ENCODE measurements around the gene GIPC2.

The GIPC2 gene

DNA sequence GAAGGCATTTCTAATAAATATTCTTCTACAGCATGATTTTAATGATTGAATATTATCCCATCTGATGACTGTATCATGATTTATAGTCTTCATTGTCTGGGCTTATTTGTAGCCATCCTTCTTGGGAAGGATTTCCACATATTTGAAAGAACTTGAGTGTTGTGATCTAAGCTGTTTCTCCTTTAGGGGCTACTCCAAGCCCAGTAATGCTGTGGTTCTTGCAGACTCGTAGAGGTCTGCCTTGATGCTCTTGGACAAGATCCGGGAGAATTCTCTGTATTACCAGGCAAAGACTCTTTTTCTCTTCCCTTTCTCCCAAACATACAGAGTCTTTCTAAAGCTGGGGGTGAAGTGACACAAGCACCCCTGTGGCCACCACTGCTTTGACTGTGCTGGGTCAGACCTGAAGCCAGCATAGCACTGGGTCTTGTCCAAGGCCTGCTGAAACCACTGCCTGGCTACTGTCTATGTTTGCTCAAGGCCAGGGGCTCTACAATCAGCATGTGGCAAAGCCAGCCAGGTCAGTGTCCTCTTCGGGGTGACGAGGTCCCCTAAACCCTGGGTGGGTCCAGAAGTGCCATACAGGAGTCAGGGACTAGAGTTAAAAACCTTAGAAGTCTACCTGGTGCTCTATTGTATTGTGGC is 107.4 kb downstream of the GIPC2 start:
- no peak overlapping the region for H3K27ac ChIP-seq (ENCODE audit: low read depth in 2 of 2, low read length in 2 of 2)
- no peaks in the 10 kb centered on the region for H3K4me1 ChIP-seq (ENCODE audit: control insufficient read depth in 2 of 2, insufficient read depth in 2 of 2, low read length in 2 of 2)
- H3K9ac ChIP-seq (ENCODE audit: low read depth in 1 of 2, low read length in 2 of 2), result no peak overlapping the region
- no peaks in the 10 kb centered on the region for H3K27me3 ChIP-seq (ENCODE audit: control insufficient read depth in 2 of 2, insufficient read depth in 2 of 2, low read length in 2 of 2)
- no peak overlapping the region for H3K4me3 ChIP-seq (ENCODE audit: low read length in 2 of 2)
- no peaks in the 10 kb centered on the region for H3K36me3 ChIP-seq (ENCODE audit: control insufficient read depth in 2 of 2, insufficient read depth in 2 of 2, low read length in 2 of 2)
- no peaks in the 10 kb centered on the region for H3K9me3 ChIP-seq (ENCODE audit: control insufficient read depth in 2 of 2, low read length in 2 of 2)

DNA sequence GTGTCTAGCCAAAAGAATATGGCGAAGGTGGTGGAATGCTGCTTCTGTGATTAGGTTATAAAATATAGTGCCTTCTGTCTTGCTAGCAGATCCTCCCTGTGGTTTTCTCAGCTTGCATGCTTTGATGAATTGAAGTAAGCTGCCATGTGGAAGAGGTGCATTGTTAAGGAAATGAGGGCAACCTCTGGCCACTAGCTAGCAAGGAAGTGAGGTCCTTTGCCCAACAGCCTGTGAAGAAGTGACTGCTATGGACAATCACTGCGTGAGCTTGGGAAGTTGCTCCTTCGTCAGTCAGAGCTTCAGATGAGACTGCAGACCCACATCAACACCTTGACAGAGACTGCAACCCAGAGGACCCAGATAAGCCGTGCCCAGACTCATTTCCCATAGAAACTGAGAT is 109.4 kb downstream of the GIPC2 start:
- Histone ChIP-seq H3K4me3 (ENCODE audit: low read length in 2 of 2) (no peak overlapping the region), H3K4me1 (ENCODE audit: control insufficient read depth in 2 of 2, insufficient read depth in 2 of 2, low read length in 2 of 2) (no peaks in the 10 kb centered on the region), H3K36me3 (ENCODE audit: control insufficient read depth in 2 of 2, insufficient read depth in 2 of 2, low read length in 2 of 2) (no peaks in the 10 kb centered on the region), H3K9me3 (ENCODE audit: control insufficient read depth in 2 of 2, low read length in 2 of 2) (no peaks in the 10 kb centered on the region), H3K27me3 (ENCODE audit: control insufficient read depth in 2 of 2, insufficient read depth in 2 of 2, low read length in 2 of 2) (no peaks in the 10 kb centered on the region), H3K27ac (ENCODE audit: low read depth in 2 of 2, low read length in 2 of 2) (no peak overlapping the region), H3K9ac (ENCODE audit: low read depth in 1 of 2, low read length in 2 of 2) (no peak overlapping the region)

DNA sequence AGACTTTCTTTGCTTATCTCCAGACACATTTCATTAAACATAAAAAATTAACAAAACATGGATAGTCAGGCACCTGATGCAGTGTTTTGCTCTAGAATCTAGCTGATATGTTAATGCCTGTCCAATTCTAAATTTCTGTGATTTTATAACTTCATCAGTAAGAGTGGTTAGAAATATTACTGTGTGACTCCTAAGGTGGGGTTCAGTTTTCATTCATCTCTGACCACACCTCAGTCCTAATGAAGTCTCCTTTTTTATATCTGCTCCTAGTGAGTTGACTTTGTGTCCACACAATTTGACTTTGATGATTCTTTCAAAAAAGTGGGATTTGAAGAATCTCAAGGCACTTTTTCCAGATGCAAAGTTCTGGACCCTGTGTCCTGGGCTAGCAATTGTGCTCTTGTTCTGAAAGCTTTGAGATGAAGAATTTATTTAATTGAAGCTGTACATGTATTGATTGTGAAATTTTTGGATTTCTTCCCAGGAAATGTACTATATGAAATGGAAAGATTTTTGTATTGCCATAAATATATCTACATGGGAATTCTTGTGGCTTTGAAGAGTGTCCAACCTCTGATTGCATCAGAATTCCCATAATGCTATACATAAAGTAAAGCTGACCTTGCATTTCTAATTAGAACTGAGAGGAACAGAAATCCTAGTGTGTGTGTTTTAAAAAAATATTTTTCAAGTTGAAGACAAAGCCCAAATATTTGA is 111.2 kb downstream of the GIPC2 start:
- Histone ChIP-seq H3K9me3 (ENCODE audit: control insufficient read depth in 2 of 2, low read length in 2 of 2) (no peaks in the 10 kb centered on the region), H3K4me3 (ENCODE audit: low read length in 2 of 2) (no peak overlapping the region), H3K9ac (ENCODE audit: low read depth in 1 of 2, low read length in 2 of 2) (no peak overlapping the region)

DNA sequence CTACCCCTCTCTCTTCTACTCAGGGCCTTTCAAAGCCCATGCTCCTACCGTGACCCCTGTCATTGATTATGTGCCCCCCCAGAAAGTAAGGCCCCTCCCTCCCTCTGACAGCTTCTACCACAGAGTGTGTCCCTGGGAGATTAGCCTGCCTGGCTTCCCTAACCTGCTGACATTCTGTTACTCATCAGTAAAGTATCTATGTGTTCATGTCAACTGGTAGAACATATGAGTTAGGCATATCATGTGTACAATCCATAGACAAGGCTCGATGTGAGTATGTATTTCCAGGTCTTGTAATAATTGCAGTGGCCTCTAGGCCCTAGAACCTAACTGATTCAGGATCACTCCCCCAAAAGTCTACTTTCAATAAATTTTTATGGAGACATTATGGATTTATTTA is 120.0 kb downstream of the GIPC2 start:
- H3K4me1 ChIP-seq (ENCODE audit: control insufficient read depth in 2 of 2, insufficient read depth in 2 of 2, low read length in 2 of 2), result no peaks in the 10 kb centered on the region
- no peaks in the 10 kb centered on the region for H3K36me3 ChIP-seq (ENCODE audit: control insufficient read depth in 2 of 2, insufficient read depth in 2 of 2, low read length in 2 of 2)
- H3K27ac ChIP-seq (ENCODE audit: low read depth in 2 of 2, low read length in 2 of 2), result no peak overlapping the region
- no peak overlapping the region for H3K4me3 ChIP-seq (ENCODE audit: low read length in 2 of 2)
- no peaks in the 10 kb centered on the region for H3K9me3 ChIP-seq (ENCODE audit: control insufficient read depth in 2 of 2, low read length in 2 of 2)
- H3K9ac ChIP-seq (ENCODE audit: low read depth in 1 of 2, low read length in 2 of 2), result no peak overlapping the region
- no peaks in the 10 kb centered on the region for H3K27me3 ChIP-seq (ENCODE audit: control insufficient read depth in 2 of 2, insufficient read depth in 2 of 2, low read length in 2 of 2)

More for the DNA sequence above, 111.2 kb downstream of the GIPC2 start:
- Histone ChIP-seq H3K27ac (ENCODE audit: low read depth in 2 of 2, low read length in 2 of 2) (no peak overlapping the region), H3K36me3 (ENCODE audit: control insufficient read depth in 2 of 2, insufficient read depth in 2 of 2, low read length in 2 of 2) (no peaks in the 10 kb centered on the region), H3K27me3 (ENCODE audit: control insufficient read depth in 2 of 2, insufficient read depth in 2 of 2, low read length in 2 of 2) (no peaks in the 10 kb centered on the region), H3K4me1 (ENCODE audit: control insufficient read depth in 2 of 2, insufficient read depth in 2 of 2, low read length in 2 of 2) (no peaks in the 10 kb centered on the region)

DNA sequence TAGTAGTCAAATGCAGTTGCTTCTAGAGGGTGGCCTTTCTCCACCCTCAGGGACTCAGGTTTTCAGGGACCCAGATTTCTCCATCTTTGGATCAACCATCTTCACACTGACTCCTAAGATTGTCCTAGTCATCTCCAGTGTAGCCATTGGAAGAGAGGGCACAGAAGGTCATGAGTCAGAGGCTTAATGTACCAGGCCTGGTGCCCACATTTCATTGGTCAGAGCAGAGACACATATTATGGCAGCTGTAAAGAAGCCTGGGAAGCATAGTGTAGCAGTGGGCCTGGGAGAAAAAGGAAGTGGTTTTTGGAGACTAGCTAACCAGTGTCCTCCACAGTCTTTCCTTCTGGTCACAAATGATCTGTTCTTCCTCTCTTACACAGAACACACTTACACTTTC is 122.5 kb downstream of the GIPC2 start:
- H3K27me3 ChIP-seq (ENCODE audit: control insufficient read depth in 2 of 2, insufficient read depth in 2 of 2, low read length in 2 of 2), result no peaks in the 10 kb centered on the region
- H3K4me1 ChIP-seq (ENCODE audit: control insufficient read depth in 2 of 2, insufficient read depth in 2 of 2, low read length in 2 of 2), result no peaks in the 10 kb centered on the region
- no peaks in the 10 kb centered on the region for H3K36me3 ChIP-seq (ENCODE audit: control insufficient read depth in 2 of 2, insufficient read depth in 2 of 2, low read length in 2 of 2)
- H3K9me3 ChIP-seq (ENCODE audit: control insufficient read depth in 2 of 2, low read length in 2 of 2), result no peaks in the 10 kb centered on the region
- no peak overlapping the region for H3K4me3 ChIP-seq (ENCODE audit: low read length in 2 of 2)
- no peak overlapping the region for H3K9ac ChIP-seq (ENCODE audit: low read depth in 1 of 2, low read length in 2 of 2)
- H3K27ac ChIP-seq (ENCODE audit: low read depth in 2 of 2, low read length in 2 of 2), result no peak overlapping the region

DNA sequence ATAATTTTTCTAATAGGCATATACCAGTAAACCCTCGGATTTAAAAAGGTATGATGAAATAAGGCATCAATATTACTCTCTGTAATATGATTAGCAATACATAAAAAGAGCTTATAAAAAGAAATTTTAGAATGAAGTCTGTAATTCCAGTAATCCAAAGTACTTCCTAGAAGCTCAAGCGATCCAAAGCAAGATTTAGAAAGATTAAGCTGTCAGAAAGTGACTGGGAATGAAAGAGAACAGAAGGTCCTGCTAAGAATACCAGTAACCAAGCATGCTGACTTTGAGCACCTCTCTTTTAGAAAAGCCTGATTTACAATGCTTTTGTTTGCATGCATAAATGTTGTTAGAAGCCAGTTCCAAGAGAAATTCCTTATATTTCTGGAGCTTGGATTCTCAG is 125.1 kb downstream of the GIPC2 start:
- Histone ChIP-seq H3K36me3 (ENCODE audit: control insufficient read depth in 2 of 2, insufficient read depth in 2 of 2, low read length in 2 of 2) (no peaks in the 10 kb centered on the region), H3K27me3 (ENCODE audit: control insufficient read depth in 2 of 2, insufficient read depth in 2 of 2, low read length in 2 of 2) (no peaks in the 10 kb centered on the region), H3K9ac (ENCODE audit: low read depth in 1 of 2, low read length in 2 of 2) (no peak overlapping the region), H3K27ac (ENCODE audit: low read depth in 2 of 2, low read length in 2 of 2) (no peak overlapping the region), H3K4me3 (ENCODE audit: low read length in 2 of 2) (no peak overlapping the region), H3K4me1 (ENCODE audit: control insufficient read depth in 2 of 2, insufficient read depth in 2 of 2, low read length in 2 of 2) (no peaks in the 10 kb centered on the region), H3K9me3 (ENCODE audit: control insufficient read depth in 2 of 2, low read length in 2 of 2) (no peaks in the 10 kb centered on the region)

DNA sequence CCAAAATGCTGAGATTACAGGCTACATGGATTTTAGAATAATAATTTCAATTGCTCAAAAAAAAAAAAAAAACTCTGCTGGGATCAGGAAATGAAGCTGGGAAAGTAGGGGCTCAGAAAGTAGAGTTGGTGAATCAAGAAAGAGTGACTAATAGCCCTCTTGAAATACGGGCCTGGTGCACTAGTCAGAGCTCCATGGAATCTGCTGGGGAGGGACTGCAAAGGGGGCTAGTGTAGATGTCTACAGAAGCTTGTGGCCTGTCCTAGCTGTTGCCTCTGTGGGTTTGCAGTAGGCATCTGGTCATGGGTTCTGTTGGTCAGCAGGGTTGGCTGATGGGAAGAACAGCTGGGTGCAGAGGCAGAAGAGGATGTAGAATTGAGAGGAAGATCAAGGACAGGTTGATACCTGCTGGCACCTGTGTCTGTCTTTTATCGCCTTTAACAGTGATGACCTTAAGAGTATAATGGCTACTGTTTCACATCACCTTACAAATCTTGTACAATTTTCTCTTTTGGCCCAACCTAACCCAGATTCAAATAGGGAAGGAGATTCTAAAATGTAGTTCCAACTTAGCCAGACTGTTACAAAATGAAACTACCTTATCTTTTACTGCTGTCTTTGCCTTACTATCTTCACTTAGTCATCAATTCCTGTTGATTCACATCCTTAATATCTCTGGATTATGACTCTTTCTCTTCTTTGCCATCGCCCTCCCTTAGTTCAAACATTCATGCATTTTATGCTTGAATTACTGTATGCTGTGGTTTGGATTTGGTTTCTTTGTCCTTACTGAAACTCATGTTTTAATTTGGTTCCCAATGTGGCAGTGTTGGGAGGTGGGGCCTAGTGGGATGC is 126.2 kb downstream of the GIPC2 start:
- Histone ChIP-seq H3K4me3 (ENCODE audit: low read length in 2 of 2) (no peak overlapping the region), H3K9ac (ENCODE audit: low read depth in 1 of 2, low read length in 2 of 2) (no peak overlapping the region), H3K9me3 (ENCODE audit: control insufficient read depth in 2 of 2, low read length in 2 of 2) (no peaks in the 10 kb centered on the region), H3K36me3 (ENCODE audit: control insufficient read depth in 2 of 2, insufficient read depth in 2 of 2, low read length in 2 of 2) (no peaks in the 10 kb centered on the region), H3K4me1 (ENCODE audit: control insufficient read depth in 2 of 2, insufficient read depth in 2 of 2, low read length in 2 of 2) (peaks cover 0 to 7% of the 10 kb centered on the region in 2 donors), H3K27me3 (ENCODE audit: control insufficient read depth in 2 of 2, insufficient read depth in 2 of 2, low read length in 2 of 2) (no peaks in the 10 kb centered on the region), H3K27ac (ENCODE audit: low read depth in 2 of 2, low read length in 2 of 2) (no peak overlapping the region)

DNA sequence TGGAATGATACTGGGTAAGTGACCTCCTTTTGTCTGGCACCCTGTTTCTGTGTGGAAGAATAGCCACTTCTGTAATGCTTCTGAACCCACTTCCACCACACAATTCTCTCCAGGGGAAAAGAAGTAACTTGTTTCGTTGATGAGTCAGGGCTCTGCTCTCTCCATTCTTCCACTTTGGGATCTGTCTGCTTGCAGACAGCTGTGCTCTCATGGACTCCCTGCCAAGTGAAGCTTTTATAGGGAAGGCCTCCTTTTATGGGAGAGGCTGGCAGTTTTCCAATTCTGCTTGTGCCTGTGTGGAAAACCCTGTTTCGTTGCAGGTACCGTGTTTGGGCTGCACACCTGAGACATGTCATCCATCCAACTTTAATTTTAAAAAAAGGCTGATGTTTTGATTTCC is 130.7 kb downstream of the GIPC2 start:
- H3K36me3 ChIP-seq (ENCODE audit: control insufficient read depth in 2 of 2, insufficient read depth in 2 of 2, low read length in 2 of 2), result no peaks in the 10 kb centered on the region
- no peaks in the 10 kb centered on the region for H3K9me3 ChIP-seq (ENCODE audit: control insufficient read depth in 2 of 2, low read length in 2 of 2)
- peaks cover 0 to 12% of the 10 kb centered on the region in 2 donors for H3K4me1 ChIP-seq (ENCODE audit: control insufficient read depth in 2 of 2, insufficient read depth in 2 of 2, low read length in 2 of 2)
- H3K27me3 ChIP-seq (ENCODE audit: control insufficient read depth in 2 of 2, insufficient read depth in 2 of 2, low read length in 2 of 2), result no peaks in the 10 kb centered on the region
- no peak overlapping the region for H3K27ac ChIP-seq (ENCODE audit: low read depth in 2 of 2, low read length in 2 of 2)
- H3K9ac ChIP-seq (ENCODE audit: low read depth in 1 of 2, low read length in 2 of 2), result no peak overlapping the region
- H3K4me3 ChIP-seq (ENCODE audit: low read length in 2 of 2), result no peak overlapping the region

DNA sequence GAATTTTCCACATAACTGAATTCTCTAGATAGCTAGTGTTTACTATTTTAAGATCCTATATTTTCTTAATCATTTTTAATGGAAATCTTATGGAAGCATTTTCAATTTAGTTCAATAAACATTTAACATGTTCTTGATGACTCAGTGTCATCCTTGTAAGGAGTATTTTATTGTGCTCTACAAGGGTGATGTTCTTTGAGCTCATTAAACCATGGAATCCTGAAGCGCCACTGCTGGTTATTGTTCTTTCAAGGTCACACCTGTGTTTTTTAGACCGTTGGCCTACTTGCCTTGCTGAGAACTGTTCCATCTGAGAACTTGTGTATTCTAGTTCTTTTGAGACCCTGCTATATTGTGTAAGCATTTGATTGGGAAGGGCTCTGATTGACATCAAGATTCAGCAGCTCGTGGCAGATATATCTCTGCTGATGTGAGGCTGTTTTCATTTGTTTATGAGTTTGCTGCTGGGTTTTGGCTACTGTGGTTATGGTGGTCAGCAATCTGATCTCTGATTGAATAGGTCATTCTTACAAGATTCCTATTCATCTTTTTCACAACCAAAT is 132.0 kb downstream of the GIPC2 start:
- Histone ChIP-seq H3K36me3 (ENCODE audit: control insufficient read depth in 2 of 2, insufficient read depth in 2 of 2, low read length in 2 of 2) (no peaks in the 10 kb centered on the region), H3K27me3 (ENCODE audit: control insufficient read depth in 2 of 2, insufficient read depth in 2 of 2, low read length in 2 of 2) (no peaks in the 10 kb centered on the region), H3K9me3 (ENCODE audit: control insufficient read depth in 2 of 2, low read length in 2 of 2) (no peaks in the 10 kb centered on the region), H3K4me1 (ENCODE audit: control insufficient read depth in 2 of 2, insufficient read depth in 2 of 2, low read length in 2 of 2) (peaks cover 0 to 12% of the 10 kb centered on the region in 2 donors), H3K4me3 (ENCODE audit: low read length in 2 of 2) (no peak overlapping the region), H3K27ac (ENCODE audit: low read depth in 2 of 2, low read length in 2 of 2) (no peak overlapping the region), H3K9ac (ENCODE audit: low read depth in 1 of 2, low read length in 2 of 2) (no peak overlapping the region)

DNA sequence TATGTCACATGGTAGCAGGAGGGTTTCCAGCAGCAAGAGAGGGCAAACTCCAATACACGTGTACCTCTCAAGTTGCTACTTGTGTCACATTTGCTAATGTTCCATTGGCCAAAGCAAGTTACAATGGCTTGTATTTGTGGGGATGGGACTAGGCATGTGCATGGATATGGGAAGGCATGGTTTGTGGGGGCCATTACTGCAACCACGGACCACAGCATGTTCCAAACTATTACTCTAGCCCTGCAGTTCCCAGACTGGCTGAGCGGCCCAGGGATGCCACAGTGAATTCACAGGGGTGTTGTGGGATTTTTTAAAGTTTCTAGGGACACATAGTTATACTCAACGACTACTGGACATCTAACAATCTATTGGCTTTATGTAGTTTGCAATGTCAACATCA is 133.1 kb downstream of the GIPC2 start:
- Histone ChIP-seq H3K36me3 (ENCODE audit: control insufficient read depth in 2 of 2, insufficient read depth in 2 of 2, low read length in 2 of 2) (no peaks in the 10 kb centered on the region), H3K4me1 (ENCODE audit: control insufficient read depth in 2 of 2, insufficient read depth in 2 of 2, low read length in 2 of 2) (peaks cover 0 to 12% of the 10 kb centered on the region in 2 donors), H3K4me3 (ENCODE audit: low read length in 2 of 2) (no peak overlapping the region), H3K9ac (ENCODE audit: low read depth in 1 of 2, low read length in 2 of 2) (no peak overlapping the region), H3K9me3 (ENCODE audit: control insufficient read depth in 2 of 2, low read length in 2 of 2) (no peaks in the 10 kb centered on the region), H3K27ac (ENCODE audit: low read depth in 2 of 2, low read length in 2 of 2) (no peak overlapping the region), H3K27me3 (ENCODE audit: control insufficient read depth in 2 of 2, insufficient read depth in 2 of 2, low read length in 2 of 2) (no peaks in the 10 kb centered on the region)
